Skeletal muscle cell (primary cell): ENCODE measurements around the gene BRCA1.
A peak's percentile ranks its signal among the peaks of the same experiment; 100 is the strongest.
"Not testable (repeated sequence)": the region's sequence is repeated elsewhere in the genome, so short reads cannot be mapped to it uniquely, and the experiment has no call there.

Experiments used
- DNase-seq: peaks from one replicate; pipeline ENCODE4 v3.0.0-alpha.2; 2010; ENCODE audit warnings: low read depth
- H3K4me3 ChIP-seq: 2 replicates; pipeline ENCODE4 v1.5.1; 2011; ENCODE audit warnings: low read depth, mild to moderate bottlenecking, control low read depth, low read length, moderate library complexity

BRCA1 gene

GRCh38 chr17:43135454-43135819, 10.3 kb upstream of the BRCA1 start:
- no peak overlapping the region for H3K4me3 ChIP-seq
- DNase-seq: no peak

- DNase-seq: no peak
- H3K4me3 ChIP-seq: no peak overlapping the region
Observed at GRCh38 chr17:43134774-43135453, 9.8 kb upstream of the BRCA1 start.

- DNase-seq, H3K4me3 ChIP-seq: not testable (repeated sequence)
Observed at GRCh38 chr17:43133439-43133838, 8.3 kb upstream of the BRCA1 start.

GRCh38 chr17:43132117-43132516, 7.0 kb upstream of the BRCA1 start:
- no peak for DNase-seq
- no peak overlapping the region for H3K4me3 ChIP-seq

- DNase-seq: no peak
- H3K4me3 ChIP-seq: no peak overlapping the region
Observed at GRCh38 chr17:43129671-43130010, 4.5 kb upstream of the BRCA1 start.

GRCh38 chr17:43127333-43127876, 2.2 kb upstream of the BRCA1 start:
- H3K4me3 ChIP-seq, DNase-seq: not testable (repeated sequence)

GRCh38 chr17:43126911-43127290, 1.7 kb upstream of the BRCA1 start:
- no peak for DNase-seq

GRCh38 chr17:43125967-43126910, 1.1 kb upstream of the BRCA1 start:
- peak overlapping the region; percentile 88 for H3K4me3 ChIP-seq
- no peak for DNase-seq

More at GRCh38 chr17:43126911-43127290, 1.7 kb upstream of the BRCA1 start:
- H3K4me3 ChIP-seq: no peak overlapping the region

- DNase-seq: no peak
- no peak overlapping the region for H3K4me3 ChIP-seq
Observed at GRCh38 chr17:43118679-43119615, 6.2 kb downstream of the BRCA1 start.

- no peak for DNase-seq
- H3K4me3 ChIP-seq: no peak overlapping the region
Observed at GRCh38 chr17:43114151-43114552, 11.0 kb downstream of the BRCA1 start.

- no peak overlapping the region for H3K4me3 ChIP-seq
Observed at GRCh38 chr17:43106552-43106951, 18.6 kb downstream of the BRCA1 start.

GRCh38 chr17:43105146-43105545, 20.0 kb downstream of the BRCA1 start:
- DNase-seq: no peak
- H3K4me3 ChIP-seq: no peak overlapping the region

More at GRCh38 chr17:43106552-43106951, 18.6 kb downstream of the BRCA1 start:
- DNase-seq: no peak

- no peak overlapping the region for H3K4me3 ChIP-seq
- DNase-seq: no peak
Observed at GRCh38 chr17:43104665-43105064, 20.5 kb downstream of the BRCA1 start.

- not testable (repeated sequence) for H3K4me3 ChIP-seq, DNase-seq
Observed at GRCh38 chr17:43095364-43095763, 29.8 kb downstream of the BRCA1 start.

GRCh38 chr17:43094129-43094835, 30.9 kb downstream of the BRCA1 start:
- DNase-seq: peak; percentile 36
- H3K4me3 ChIP-seq: no peak overlapping the region

- no peak overlapping the region for H3K4me3 ChIP-seq
- DNase-seq: peak; percentile 60
Observed at GRCh38 chr17:43092901-43093300, 32.3 kb downstream of the BRCA1 start.

GRCh38 chr17:43090022-43090421, 35.1 kb downstream of the BRCA1 start:
- DNase-seq: no peak
- no peak overlapping the region for H3K4me3 ChIP-seq

GRCh38 chr17:43085474-43085873, 39.7 kb downstream of the BRCA1 start:
- DNase-seq: no peak
- no peak overlapping the region for H3K4me3 ChIP-seq
